ENCODE measurements around the gene C10orf95. TPM values are rescaled to one million over a fixed set of nuclear protein-coding genes. Genes with fewer than 3 reads are reported as not detected.

The C10orf95 gene
- total RNA-seq, 1 experiment from 2014 or later: 0.08 TPM

Other genes starting within 250 kb of the C10orf95 start
- 0.42 and 0.53 TPM in 2 replicates for gene ELOVL3, start 225.2 kb downstream of the C10orf95 start, total RNA-seq (2014; rRNA removed; shearing (Covaris generic))
- gene PITX3, start 210.0 kb downstream of the C10orf95 start, total RNA-seq (2014; rRNA removed; shearing (Covaris generic)): 105 and 111 TPM in 2 replicates
- 124 and 131 TPM in 2 replicates for gene GBF1, start 206.0 kb downstream of the C10orf95 start, total RNA-seq (2014; rRNA removed; shearing (Covaris generic))
- gene NFKB2, start 55.8 kb downstream of the C10orf95 start, total RNA-seq (2014; rRNA removed; shearing (Covaris generic)): 25.3 and 25.6 TPM in 2 replicates
- 0.18 and 0.26 TPM in 2 replicates for gene PSD, start 32.8 kb downstream of the C10orf95 start, total RNA-seq (2014; rRNA removed; shearing (Covaris generic))
- 5.8 and 6.1 TPM in 2 replicates for gene FBXL15, start 30.7 kb downstream of the C10orf95 start, total RNA-seq (2014; rRNA removed; shearing (Covaris generic))
- gene CUEDC2, start 19.0 kb downstream of the C10orf95 start, total RNA-seq (2014; rRNA removed; shearing (Covaris generic)): 94.8 and 101 TPM in 2 replicates
- gene ACTR1A, start 51.2 kb upstream of the C10orf95 start, total RNA-seq (2014; rRNA removed; shearing (Covaris generic)): 257 and 271 TPM in 2 replicates
- gene SUFU, start 52.4 kb upstream of the C10orf95 start, total RNA-seq (2014; rRNA removed; shearing (Covaris generic)): 10.5 and 12.6 TPM in 2 replicates
- 66.6 and 67.3 TPM in 2 replicates for gene TRIM8, start 192.9 kb upstream of the C10orf95 start, total RNA-seq (2014; rRNA removed; shearing (Covaris generic))